PC-9 (cell line): Measurements from ENCODE around the gene FARS2. TPM values are rescaled to one million over a fixed set of nuclear protein-coding genes. Genes with fewer than 3 reads are reported as not detected.

Experiments used
- BruUV-seq: library from RNA; stranded (reverse); fragments of 400-500 nt; replicated peaks from 2 replicates; lab custom pipeline; 2021; lab: Mats Ljungman, UMichigan
- CTCF ChIA-PET: fragments of 300-600 bp; sonication (Branson Sonifier 250); formaldehyde crosslinking; loops from one replicate; lab custom pipeline; 2022; ENCODE audit warnings: antibody characterized with exemption; lab: Charles Lee
- POLR2A ChIA-PET: fragments of 300-600 bp; sonication (Branson Sonifier 250); formaldehyde crosslinking; loops from one replicate; lab custom pipeline; 2022; ENCODE audit warnings: antibody characterized with exemption; ENCODE audit not compliant: unreplicated experiment; lab: Charles Lee
- DNase-seq, 2 experiments: peaks; one replicate each; pipeline versions ENCODE4 v3.0.0 to v3.0.0-alpha.2; 2015 to 2022; ENCODE audit warnings: mixed read lengths in 1 of 2
- H2AFZ ChIP-seq: fragments of 200-600 bp; sonication (generic); 2 replicates; pipeline ENCODE4 v1.8.1; 2017; ENCODE audit warnings: antibody characterized with exemption
- H3F3A ChIP-seq: fragments of 200-600 bp; sonication (generic); 2 replicates; pipeline ENCODE4 v1.8.1; 2017; ENCODE audit warnings: antibody characterized with exemption, mild to moderate bottlenecking, low read depth; ENCODE audit not compliant: insufficient read depth
- H3K27ac ChIP-seq: fragments of 200-600 bp; sonication (generic); 2 replicates; pipeline ENCODE4 v1.6.1; 2016; ENCODE audit warnings: mixed run types
- H3K27me3 ChIP-seq: fragments of 200-600 bp; sonication (generic); 2 replicates; pipeline ENCODE4 v1.6.1; 2016; ENCODE audit warnings: low read depth, mixed run types; ENCODE audit not compliant: insufficient read depth
- H3K36me3 ChIP-seq: fragments of 200-600 bp; sonication (generic); 2 replicates; pipeline ENCODE4 v1.6.1; 2016; ENCODE audit warnings: low read depth, mixed run types
- H3K4me1 ChIP-seq: fragments of 200-600 bp; sonication (generic); replicated peaks from 2 replicates; pipeline ENCODE4 v1.6.1; 2016; ENCODE audit warnings: mixed run types; ENCODE audit not compliant: insufficient read depth
- H3K4me2 ChIP-seq: fragments of 200-600 bp; sonication (generic); 2 replicates; pipeline ENCODE4 v1.6.1; 2017; ENCODE audit warnings: mixed run types
- H3K4me3 ChIP-seq: fragments of 200-600 bp; sonication (generic); 2 replicates; pipeline ENCODE4 v1.6.1; 2016; ENCODE audit warnings: mixed run types
- H3K79me2 ChIP-seq: fragments of 200-600 bp; sonication (generic); 2 replicates; pipeline ENCODE4 v1.6.1; 2017; ENCODE audit warnings: low read depth, mixed run types
- H3K9me2 ChIP-seq: fragments of 200-600 bp; sonication (generic); 2 replicates; pipeline ENCODE4 v1.8.1; 2017; ENCODE audit warnings: mild to moderate bottlenecking; ENCODE audit not compliant: insufficient read depth
- H3K9me3 ChIP-seq: fragments of 200-600 bp; sonication (generic); 2 replicates; pipeline ENCODE4 v1.8.1; 2016; ENCODE audit warnings: low read depth; ENCODE audit not compliant: insufficient read depth
- H4K20me1 ChIP-seq: fragments of 200-600 bp; sonication (generic); 2 replicates; pipeline ENCODE4 v1.8.1; 2017; ENCODE audit not compliant: insufficient read depth
- CTCF ChIP-seq: fragments of 200-600 bp; sonication (generic); conservative IDR thresholded peaks from 2 replicates; pipeline ENCODE4 v1.6.1; 2017; ENCODE audit warnings: mixed run types, antibody characterized with exemption, mild to moderate bottlenecking, moderate library complexity
- EZH2 ChIP-seq: fragments of 200-600 bp; sonication (generic); IDR thresholded peaks from 2 replicates; pipeline ENCODE4 v1.8.0; 2017; ENCODE audit warnings: antibody characterized with exemption, low read depth
- intact Hi-C: fragments of 100-400 bp; cut with micrococcal nuclease; formaldehyde crosslinking; loops from one replicate; pipeline ENCODE4 v1.10.0; 2022; ENCODE audit not compliant: unreplicated experiment
- total RNA-seq: library from RNA; stranded (reverse); gene quantifications from 2 replicates; pipeline ENCODE4 v1.2.3, GENCODE V29; 2021

FARS2 gene
- total RNA-seq, 1 experiment from 2014 or later, result 26.7 TPM

- no peaks in the 10 kb centered on the region for H3K27me3 ChIP-seq
- no peaks in the 10 kb centered on the region for H3K9me2 ChIP-seq
- no TSS peak for BruUV-seq
- H3K36me3 ChIP-seq, result no peaks in the 10 kb centered on the region
- intact Hi-C loops, result no loop called here
- no peak overlapping the region for H2AFZ ChIP-seq
- CTCF ChIA-PET, result no interaction called here
- H3K4me3 ChIP-seq, result no peak overlapping the region
- H3K9me3 ChIP-seq, result no peaks in the 10 kb centered on the region
- H3K27ac ChIP-seq, result no peak overlapping the region
- POLR2A ChIA-PET, result no interaction called here
- TF ChIP-seq CTCF, result no peak
- TF ChIP-seq EZH2, result no peak
- DNase-seq, result no peak
- no peaks in the 10 kb centered on the region for H3K79me2 ChIP-seq
- no peaks in the 10 kb centered on the region for H3F3A ChIP-seq
- no peaks in the 10 kb centered on the region for H4K20me1 ChIP-seq
- no peaks in the 10 kb centered on the region for H3K4me1 ChIP-seq
- H3K4me2 ChIP-seq, result no peak overlapping the region
Observed at GRCh38 chr6:5337573-5337972, 76.3 kb downstream of the FARS2 start.

GRCh38 chr6:5338177-5338960 lies 77.1 kb downstream of the FARS2 start:
- TF ChIP-seq EZH2 (no peak), CTCF (no peak)
- no peaks in the 10 kb centered on the region for H3K36me3 ChIP-seq
- ChIA-PET CTCF (no interaction called here), POLR2A (no interaction called here)
- intact Hi-C loops, result no loop called here
- no peak overlapping the region for H3K27ac ChIP-seq
- H2AFZ ChIP-seq, result no peak overlapping the region
- no peaks in the 10 kb centered on the region for H3K4me1 ChIP-seq
- H3K4me2 ChIP-seq, result no peak overlapping the region
- H4K20me1 ChIP-seq, result no peaks in the 10 kb centered on the region
- BruUV-seq, result no TSS peak
- DNase-seq, result no peak
- no peaks in the 10 kb centered on the region for H3K9me3 ChIP-seq
- no peaks in the 10 kb centered on the region for H3K27me3 ChIP-seq
- H3K4me3 ChIP-seq, result no peak overlapping the region
- no peaks in the 10 kb centered on the region for H3K9me2 ChIP-seq
- no peaks in the 10 kb centered on the region for H3F3A ChIP-seq
- H3K79me2 ChIP-seq, result no peaks in the 10 kb centered on the region

DNA sequence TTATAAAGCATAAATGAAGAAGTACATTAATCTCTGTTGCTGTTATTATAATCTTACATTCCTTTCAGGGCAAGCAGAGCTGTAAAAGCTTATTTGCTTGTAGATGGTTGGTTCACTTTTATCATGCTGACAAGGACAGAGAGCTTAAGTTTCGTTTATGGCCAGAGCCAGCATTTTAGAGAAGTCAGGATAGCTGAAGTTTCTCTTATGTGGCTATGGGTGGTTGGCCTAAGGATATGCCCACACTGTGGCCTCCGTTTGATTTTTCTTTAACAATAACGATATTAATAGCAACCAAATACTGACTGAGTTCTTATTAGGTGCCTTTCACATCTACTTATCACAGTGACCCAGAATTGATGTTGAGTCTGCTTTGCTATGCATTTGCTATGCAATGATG lies 78.5 kb downstream of the FARS2 start:
- H3K4me1 ChIP-seq, result no peaks in the 10 kb centered on the region
- ChIA-PET POLR2A (no interaction called here), CTCF (no interaction called here)
- H3K9me2 ChIP-seq, result no peaks in the 10 kb centered on the region
- H3K36me3 ChIP-seq, result no peaks in the 10 kb centered on the region
- H3K4me2 ChIP-seq, result no peak overlapping the region
- H4K20me1 ChIP-seq, result no peaks in the 10 kb centered on the region
- H3K27ac ChIP-seq, result no peak overlapping the region
- H2AFZ ChIP-seq, result no peak overlapping the region
- no peaks in the 10 kb centered on the region for H3F3A ChIP-seq
- H3K27me3 ChIP-seq, result no peaks in the 10 kb centered on the region
- intact Hi-C loops, result no loop called here
- no peaks in the 10 kb centered on the region for H3K79me2 ChIP-seq
- H3K9me3 ChIP-seq, result no peaks in the 10 kb centered on the region
- no TSS peak for BruUV-seq
- H3K4me3 ChIP-seq, result no peak overlapping the region
- TF ChIP-seq CTCF (no peak), EZH2 (no peak)
- DNase-seq, result no peak
